GM23338 (cell line): Measurements from ENCODE around the gene PCDHGA1. TPM values are rescaled to one million over a fixed set of nuclear protein-coding genes. Genes with fewer than 3 reads are reported as not detected.

Experiments
- ATAC-seq: fragments of 200-7000 bp; cut with Tn5 transposase; 3 replicates; pipeline ENCODE4 v1.9.1; 2020
- DNase-seq: peaks from one replicate; pipeline ENCODE4 v3.0.0-alpha.2; 2015; ENCODE audit warnings: low spot score
- H2AFZ ChIP-seq: fragments of 200-600 bp; sonication (generic); 2 replicates; pipeline ENCODE4 v1.8.0; 2016; ENCODE audit warnings: antibody characterized with exemption, mild to moderate bottlenecking, moderate library complexity
- H3F3A ChIP-seq: fragments of 200-600 bp; sonication (generic); replicated peaks from 2 replicates; pipeline ENCODE4 v1.8.0; 2017; ENCODE audit warnings: antibody characterized with exemption, mixed run types, low read depth
- H3K27ac ChIP-seq: fragments of 200-600 bp; sonication (generic); 2 replicates; pipeline ENCODE4 v1.6.1; 2016; ENCODE audit warnings: low read depth
- H3K27me3 ChIP-seq: fragments of 200-600 bp; sonication (generic); 2 replicates; pipeline ENCODE4 v1.8.0; 2016; ENCODE audit warnings: mild to moderate bottlenecking, mixed run types, moderate library complexity; ENCODE audit not compliant: insufficient read depth
- H3K36me3 ChIP-seq: fragments of 200-600 bp; sonication (generic); 2 replicates; pipeline ENCODE4 v1.8.0; 2016; ENCODE audit warnings: mild to moderate bottlenecking; ENCODE audit not compliant: insufficient read depth
- H3K4me1 ChIP-seq: fragments of 200-600 bp; sonication (generic); 2 replicates; pipeline ENCODE4 v1.8.0; 2016; ENCODE audit warnings: mild to moderate bottlenecking, moderate library complexity; ENCODE audit not compliant: insufficient read depth
- H3K4me2 ChIP-seq: fragments of 200-600 bp; sonication (generic); 2 replicates; pipeline ENCODE4 v1.7.1; 2017; ENCODE audit warnings: mixed run types
- H3K4me3 ChIP-seq: fragments of 200-600 bp; sonication (generic); 2 replicates; pipeline ENCODE4 v1.6.1; 2016; ENCODE audit warnings: mixed run types
- H3K79me2 ChIP-seq: fragments of 200-600 bp; sonication (generic); replicated peaks from 2 replicates; pipeline ENCODE4 v1.8.0; 2017; ENCODE audit warnings: mild to moderate bottlenecking; ENCODE audit not compliant: insufficient read depth
- H3K9me2 ChIP-seq: fragments of 200-600 bp; sonication (generic); 2 replicates; pipeline ENCODE4 v1.8.0; 2017; ENCODE audit not compliant: insufficient read depth
- H4K20me1 ChIP-seq: fragments of 200-600 bp; sonication (generic); replicated peaks from 2 replicates; pipeline ENCODE4 v1.8.0; 2017; ENCODE audit warnings: mild to moderate bottlenecking; ENCODE audit not compliant: insufficient read depth
- H3K27ac Mint-ChIP-seq: 2 replicates; pipeline ENCODE4 v1.8.0; 2020; ENCODE audit warnings: inconsistent platforms, mild to moderate bottlenecking, moderate library complexity, mixed read lengths
- H3K27me3 Mint-ChIP-seq: 3 replicates; pipeline ENCODE4 v1.8.0; 2022; ENCODE audit warnings: low read depth, mild to moderate bottlenecking, moderate library complexity, mixed read lengths, inconsistent platforms; ENCODE audit not compliant: insufficient read depth, poor library complexity
- H3K36me3 Mint-ChIP-seq: 3 replicates; pipeline ENCODE4 v1.8.0; 2021; ENCODE audit warnings: low read depth, mild to moderate bottlenecking, inconsistent platforms, moderate library complexity, mixed read lengths
- H3K4me1 Mint-ChIP-seq: 3 replicates; pipeline ENCODE4 v1.8.0; 2020; ENCODE audit warnings: mild to moderate bottlenecking, inconsistent platforms, mixed read lengths
- H3K4me3 Mint-ChIP-seq: 3 replicates; pipeline ENCODE4 v1.8.0; 2021; ENCODE audit warnings: moderate library complexity, mild to moderate bottlenecking, inconsistent platforms, mixed read lengths
- H3K9me3 Mint-ChIP-seq: 3 replicates; pipeline ENCODE4 v1.8.0; 2020; ENCODE audit warnings: moderate library complexity, mild to moderate bottlenecking, inconsistent platforms, mixed read lengths
- CREB1 ChIP-seq: fragments of 250-450 bp; sonication (Bioruptor Pico); IDR thresholded peaks from 2 replicates; pipeline ENCODE4 v1.5.0; 2020; ENCODE audit warnings: low read depth, mild to moderate bottlenecking, moderate library complexity
- CTCF ChIP-seq, 2 experiments: fragments of 200-600 bp in 1 of 2; sonication (generic) in 1 of 2; conservative IDR thresholded peaks; 2 replicates each; pipeline versions ENCODE4 v1.5.1 to v1.6.1; 2016 to 2017; ENCODE audit warnings: antibody characterized with exemption in 2 of 2, low read depth in 2 of 2, mild to moderate bottlenecking in 2 of 2, moderate library complexity in 1 of 2
- ETS1 ChIP-seq: IDR thresholded peaks from 2 replicates; pipeline ENCODE4 v1.6.1; 2016; ENCODE audit warnings: antibody characterized with exemption
- EZH2 ChIP-seq: fragments of 200-600 bp; sonication (generic); IDR thresholded peaks from one replicate; pipeline ENCODE4 v1.8.0; 2017; ENCODE audit warnings: antibody characterized with exemption, mild to moderate bottlenecking, low read depth; ENCODE audit not compliant: unreplicated experiment
- EZH2phosphoT487 ChIP-seq: fragments of 200-600 bp; sonication (generic); IDR thresholded peaks from one replicate; pipeline ENCODE4 v1.8.1; 2018; ENCODE audit warnings: antibody characterized with exemption; ENCODE audit not compliant: unreplicated experiment
- JUNB ChIP-seq: IDR thresholded peaks from one replicate; pipeline ENCODE4 v1.6.1; 2016; ENCODE audit warnings: antibody characterized with exemption; ENCODE audit not compliant: unreplicated experiment
- NANOG ChIP-seq: IDR thresholded peaks from 2 replicates; pipeline ENCODE4 v1.6.1; 2016; ENCODE audit warnings: antibody characterized with exemption, borderline replicate concordance
- POLR2AphosphoS5 ChIP-seq: IDR thresholded peaks from 2 replicates; pipeline ENCODE4 v1.6.1; 2016; ENCODE audit warnings: antibody characterized with exemption, low read depth
- REST ChIP-seq: IDR thresholded peaks from one replicate; pipeline ENCODE4 v1.6.1; 2018; ENCODE audit warnings: antibody characterized with exemption; ENCODE audit not compliant: unreplicated experiment
- polyA plus RNA-seq: library from polyadenylated mRNA; unstranded; fragments of >200 nt; fragmentation: Nextera tagmentation; extraction: Ambion mirVana; gene quantifications from 2 replicates; pipeline ENCODE4 v1.2.1, GENCODE V29; 2016
- total RNA-seq: library from RNA; depleted of rRNA; stranded (reverse); fragments of >200 nt; shearing (Covaris generic); gene quantifications from 2 replicates; pipeline ENCODE4 v1.2.3, GENCODE V29; 2014

The PCDHGA1 gene
- total and polyA plus RNA-seq, 2 experiments from 2014 or later, result 0.39 to 1.7 TPM

GRCh38 chr5:141513627-141514329 lies 183.5 kb downstream of the PCDHGA1 start:
- Histone ChIP-seq H3K27me3 (0 out of 2 replicates have a peak, but pooled peaks cover 4% of the 10 kb centered on the region), H3K36me3 (peaks cover 10% of the 10 kb centered on the region; the same call in 1 of the 2 replicates), H3K4me1 (peaks cover 17% of the 10 kb centered on the region), H3K79me2 (no peaks in the 10 kb centered on the region), H3K9me2 (no peaks in the 10 kb centered on the region), H3F3A (0 out of 2 replicates have a peak, but pooled peaks cover 4% of the 10 kb centered on the region), H3K4me3 (peak overlapping the region; percentile 97), H2AFZ (peak overlapping the region; percentile 64), H3K4me2 (peak overlapping the region; percentile 100), H3K27ac (peak overlapping the region; percentile 93), H4K20me1 (no peaks in the 10 kb centered on the region)
- peak overlapping the region; percentile 81 for H3K4me3 Mint-ChIP-seq
- peaks cover 25% of the 10 kb centered on the region for H3K27me3 Mint-ChIP-seq
- TF ChIP-seq POLR2AphosphoS5 (peak; percentile 37; the same call in 1 of the 2 replicates), CTCF (conservative IDR thresholded peaks at IDR 0.05; ENCODE audit: low read depth in 2 of 2) (no peak)
- H3K27ac Mint-ChIP-seq, result peak overlapping the region; percentile 95
- ATAC-seq (peak; percentile 47), DNase-seq (peak; percentile 91)
- peaks cover 43% of the 10 kb centered on the region for H3K36me3 Mint-ChIP-seq
- peaks cover 36% of the 10 kb centered on the region for H3K4me1 Mint-ChIP-seq
- no peaks in the 10 kb centered on the region; the same call in 2 of the 3 replicates for H3K9me3 Mint-ChIP-seq

- peak; percentile 85 for DNase-seq
- peaks cover 11% of the 10 kb centered on the region for H3K4me1 ChIP-seq
- peaks cover 30% of the 10 kb centered on the region for H3K4me1 Mint-ChIP-seq
- H3K4me3 Mint-ChIP-seq, result peak overlapping the region; percentile 81
- peak overlapping the region; percentile 93 for H3K27ac ChIP-seq
- H3K9me2 ChIP-seq, result no peaks in the 10 kb centered on the region
- H3K79me2 ChIP-seq, result no peaks in the 10 kb centered on the region
- peak; percentile 63 for ATAC-seq
- H3K27me3 ChIP-seq, result 0 out of 2 replicates have a peak, but pooled peaks cover 4% of the 10 kb centered on the region
- peak overlapping the region; percentile 94 for H3K27ac Mint-ChIP-seq
- no peaks in the 10 kb centered on the region; the same call in 2 of the 3 replicates for H3K9me3 Mint-ChIP-seq
- H3F3A ChIP-seq, result 0 out of 2 replicates have a peak, but pooled peaks cover 4% of the 10 kb centered on the region
- H3K36me3 Mint-ChIP-seq, result peaks cover 50% of the 10 kb centered on the region
- H3K4me2 ChIP-seq, result peak overlapping the region; percentile 100
- H4K20me1 ChIP-seq, result no peaks in the 10 kb centered on the region
- H3K4me3 ChIP-seq, result peak overlapping the region; percentile 97
- H3K36me3 ChIP-seq, result peaks cover 10% of the 10 kb centered on the region; the same call in 1 of the 2 replicates
- H2AFZ ChIP-seq, result peak overlapping the region; percentile 64; the same call in 1 of the 2 replicates
- H3K27me3 Mint-ChIP-seq, result peaks cover 23% of the 10 kb centered on the region
- TF ChIP-seq REST (no peak), ETS1 (no peak), NANOG (no peak), POLR2AphosphoS5 (no peak; the same call in 1 of the 2 replicates), JUNB (no peak), CREB1 (no peak), EZH2 (no peak), EZH2phosphoT487 (no peak), CTCF (conservative IDR thresholded peaks at IDR 0.05; ENCODE audit: low read depth in 2 of 2) (no peak)
Measured at GRCh38 chr5:141514330-141515133, 184.2 kb downstream of the PCDHGA1 start.
